SU-DHL-6 (cell line): ENCODE results near the gene ITPR1.

Experiments
- CTCF ChIP-seq: fragments of 200-600 bp; sonication (generic); IDR thresholded peaks from one replicate; pipeline ENCODE4 v1.5.1; 2017; ENCODE audit warnings: antibody characterized with exemption, mild to moderate bottlenecking, low read length, moderate library complexity; ENCODE audit not compliant: insufficient read depth, poor library complexity, severe bottlenecking
- EZH2phosphoT487 ChIP-seq: fragments of 200-600 bp; sonication (generic), shearing (Covaris generic); conservative IDR thresholded peaks from 2 replicates; pipeline ENCODE4 v1.6.1; 2018; ENCODE audit warnings: mild to moderate bottlenecking, antibody characterized with exemption, low read length, moderate library complexity, mixed read lengths

- TF ChIP-seq CTCF: no peak
- no peak for TF ChIP-seq EZH2phosphoT487
Observed at GRCh38 chr3:4776980-4777581, 283.9 kb downstream of the ITPR1 start.
